Neutrophil (primary cell): ENCODE measurements around the gene MAPRE3.
"Not testable (repeated sequence)": the region's sequence is repeated elsewhere in the genome, so short reads cannot be mapped to it uniquely, and the experiment has no call there.

Experiments used
- H3K27ac ChIP-seq: fragments of 200-600 bp; sonication (generic); 2 replicates; pipeline ENCODE4 v1.5.1; 2016; ENCODE audit warnings: mild to moderate bottlenecking, moderate library complexity
- H3K27me3 ChIP-seq: fragments of 200-600 bp; sonication (generic); 2 replicates; pipeline ENCODE4 v1.6.0; 2016; ENCODE audit warnings: mild to moderate bottlenecking
- H3K36me3 ChIP-seq: fragments of 200-600 bp; sonication (generic); 2 replicates; pipeline ENCODE4 v1.5.1; 2017
- H3K4me1 ChIP-seq, 2 experiments: fragments of 200-600 bp in 1 of 2; sonication (generic) in 1 of 2; 1 replicate in 1 of 2; 2 replicates in 1 of 2; pipeline versions ENCODE4 v1.5.1 to v1.6.1; 2013 to 2016; ENCODE audit warnings: low read depth in 1 of 2, low read length in 1 of 2, mild to moderate bottlenecking in 1 of 2, moderate library complexity in 1 of 2; ENCODE audit not compliant: control insufficient read depth in 1 of 2, insufficient read depth in 1 of 2
- H3K4me3 ChIP-seq, 2 experiments: fragments of 200-600 bp in 1 of 2; sonication (generic) in 1 of 2; 1 replicate in 1 of 2; 2 replicates in 1 of 2; pipeline ENCODE4 v1.5.1; 2013 to 2016; ENCODE audit warnings: low read depth in 1 of 2, low read length in 1 of 2, mild to moderate bottlenecking in 1 of 2, moderate library complexity in 1 of 2
- H3K9me3 ChIP-seq: fragments of 200-600 bp; sonication (generic); 2 replicates; pipeline ENCODE4 v1.5.1; 2016
- TF ChIP-seq, protein P1 (sequence below): fragments of 200-600 bp; sonication (generic); IDR thresholded peaks from 2 replicates; pipeline ENCODE4 v1.5.1; 2016; ENCODE audit warnings: antibody characterized with exemption

The MAPRE3 gene

GRCh38 chr2:26970244-26970927 lies at the start of gene MAPRE3:
MAPRE3 (plus strand) TSS chr2:26970637; CDS start chr2:27022219, 51,582 bp downstream.
- Histone ChIP-seq H3K9me3 (no peaks in the 10 kb centered on the region), H3K4me1 (peaks cover 14 to 15% of the 10 kb centered on the region in 2 experiments), H3K27me3 (peaks cover 82% of the 10 kb centered on the region), H3K36me3 (no peaks in the 10 kb centered on the region), H3K27ac (peak within 1 kb of the TSS; percentile 65), H3K4me3 (peak within 1 kb of the TSS; percentile 87 to 89)
- TF ChIP-seq, protein P1, sequence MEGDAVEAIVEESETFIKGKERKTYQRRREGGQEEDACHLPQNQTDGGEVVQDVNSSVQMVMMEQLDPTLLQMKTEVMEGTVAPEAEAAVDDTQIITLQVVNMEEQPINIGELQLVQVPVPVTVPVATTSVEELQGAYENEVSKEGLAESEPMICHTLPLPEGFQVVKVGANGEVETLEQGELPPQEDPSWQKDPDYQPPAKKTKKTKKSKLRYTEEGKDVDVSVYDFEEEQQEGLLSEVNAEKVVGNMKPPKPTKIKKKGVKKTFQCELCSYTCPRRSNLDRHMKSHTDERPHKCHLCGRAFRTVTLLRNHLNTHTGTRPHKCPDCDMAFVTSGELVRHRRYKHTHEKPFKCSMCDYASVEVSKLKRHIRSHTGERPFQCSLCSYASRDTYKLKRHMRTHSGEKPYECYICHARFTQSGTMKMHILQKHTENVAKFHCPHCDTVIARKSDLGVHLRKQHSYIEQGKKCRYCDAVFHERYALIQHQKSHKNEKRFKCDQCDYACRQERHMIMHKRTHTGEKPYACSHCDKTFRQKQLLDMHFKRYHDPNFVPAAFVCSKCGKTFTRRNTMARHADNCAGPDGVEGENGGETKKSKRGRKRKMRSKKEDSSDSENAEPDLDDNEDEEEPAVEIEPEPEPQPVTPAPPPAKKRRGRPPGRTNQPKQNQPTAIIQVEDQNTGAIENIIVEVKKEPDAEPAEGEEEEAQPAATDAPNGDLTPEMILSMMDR = peak; percentile 13

DNA sequence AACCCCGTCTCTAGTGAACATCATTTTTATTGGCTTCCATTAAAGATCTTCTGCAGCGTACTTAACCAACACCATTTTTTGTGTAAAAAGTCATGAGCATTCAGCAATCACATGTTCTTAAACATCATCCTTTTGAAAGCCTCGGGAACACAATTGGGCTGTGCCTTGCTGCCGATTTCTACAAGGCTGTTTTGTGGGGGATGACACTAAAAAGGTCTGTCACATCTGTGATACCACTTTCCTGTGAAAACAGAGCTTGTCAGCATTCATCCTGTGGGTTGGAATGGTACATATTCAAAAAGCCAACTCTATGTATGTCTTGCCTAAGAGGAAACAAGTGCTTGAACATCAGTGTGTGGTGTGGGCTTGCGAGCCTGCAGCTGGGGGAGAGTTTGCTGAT lies 49.1 kb upstream of the MAPRE3 start:
- Histone ChIP-seq H3K4me3 (no peak overlapping the region), H3K27ac (no peak overlapping the region), H3K9me3 (no peaks in the 10 kb centered on the region), H3K27me3 (peaks cover 9% of the 10 kb centered on the region), H3K36me3 (no peaks in the 10 kb centered on the region), H3K4me1 (no peaks in the 10 kb centered on the region)
- TF ChIP-seq, protein P1 = no peak

DNA sequence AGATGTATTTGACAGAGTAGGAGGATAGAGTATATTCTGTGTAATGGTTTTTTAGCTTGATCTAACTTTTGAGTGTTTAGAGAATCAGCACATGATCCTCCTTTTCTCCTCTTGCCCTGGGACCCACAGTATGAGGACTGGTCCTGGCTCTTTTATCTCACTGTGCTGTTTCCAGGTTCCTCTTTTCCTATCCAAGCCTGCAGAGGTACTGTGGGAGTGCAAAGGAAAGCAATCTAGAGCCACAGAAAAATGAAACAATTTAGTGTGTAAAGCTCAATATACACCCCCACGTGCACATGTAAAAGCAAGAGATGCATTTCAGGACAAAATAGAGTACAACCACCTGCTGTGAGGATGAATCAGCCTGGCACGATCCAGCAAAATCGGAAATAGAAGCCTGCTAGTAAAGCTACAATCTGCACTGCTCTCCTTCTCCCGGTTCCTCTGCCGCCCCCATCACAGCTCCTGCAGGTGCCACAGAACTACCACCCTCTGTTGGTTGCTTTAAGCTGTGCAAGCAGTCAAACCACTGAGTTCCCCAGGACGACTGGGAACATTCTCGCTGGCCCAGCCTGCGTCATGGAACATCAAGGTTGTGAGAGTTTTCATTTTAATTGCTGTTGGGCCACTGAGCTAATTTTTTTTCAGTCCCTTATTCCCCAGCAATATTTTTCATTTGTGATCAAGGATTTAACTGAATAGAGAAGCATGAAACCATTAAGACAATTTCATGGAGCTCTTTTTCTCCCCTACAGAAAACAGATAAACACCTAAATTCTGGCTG lies 47.8 kb upstream of the MAPRE3 start:
- no peaks in the 10 kb centered on the region for H3K9me3 ChIP-seq
- H3K4me1 ChIP-seq = no peaks in the 10 kb centered on the region
- TF ChIP-seq, protein P1 = no peak
- no peak overlapping the region for H3K4me3 ChIP-seq
- H3K27me3 ChIP-seq = peaks cover 9% of the 10 kb centered on the region
- no peak overlapping the region for H3K27ac ChIP-seq
- H3K36me3 ChIP-seq = no peaks in the 10 kb centered on the region

DNA sequence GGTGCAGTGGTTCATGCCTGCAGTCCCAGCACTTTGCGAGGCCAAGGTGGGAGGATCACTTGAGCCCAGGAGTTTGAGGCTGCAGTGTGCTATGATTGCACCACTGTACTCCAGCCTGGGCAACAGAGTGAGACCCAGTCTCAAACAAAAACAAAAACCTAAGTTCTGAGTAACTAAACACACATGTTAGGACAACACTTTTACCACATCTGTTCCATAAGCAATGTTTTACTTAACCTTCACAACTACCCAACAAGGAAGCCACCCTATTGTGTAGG lies 47.3 kb upstream of the MAPRE3 start:
- not testable (repeated sequence) for H3K27ac ChIP-seq, H3K4me1 ChIP-seq, H3K36me3 ChIP-seq, H3K9me3 ChIP-seq, H3K4me3 ChIP-seq, H3K27me3 ChIP-seq

DNA sequence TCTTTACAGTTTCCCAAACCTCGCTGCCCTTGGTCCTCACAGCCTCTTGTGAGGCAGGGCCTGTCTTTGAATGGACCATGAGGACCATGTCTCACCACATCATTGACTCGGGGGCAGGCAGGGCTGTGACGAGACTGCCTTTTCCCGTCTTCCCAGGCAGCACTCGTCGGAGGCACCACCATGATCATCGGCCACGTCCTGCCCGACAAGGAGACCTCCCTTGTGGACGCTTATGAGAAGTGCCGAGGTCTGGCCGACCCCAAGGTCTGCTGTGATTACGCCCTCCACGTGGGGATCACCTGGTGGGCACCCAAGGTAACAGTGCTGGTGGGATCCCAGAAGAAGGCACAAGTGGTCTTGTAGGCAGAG lies 45.7 kb upstream of the MAPRE3 start:
- no peak overlapping the region for H3K27ac ChIP-seq
- no peaks in the 10 kb centered on the region for H3K4me1 ChIP-seq
- H3K36me3 ChIP-seq = no peaks in the 10 kb centered on the region
- no peak overlapping the region for H3K4me3 ChIP-seq
- TF ChIP-seq, protein P1 = no peak
- H3K27me3 ChIP-seq = peaks cover 14% of the 10 kb centered on the region
- H3K9me3 ChIP-seq = no peaks in the 10 kb centered on the region

DNA sequence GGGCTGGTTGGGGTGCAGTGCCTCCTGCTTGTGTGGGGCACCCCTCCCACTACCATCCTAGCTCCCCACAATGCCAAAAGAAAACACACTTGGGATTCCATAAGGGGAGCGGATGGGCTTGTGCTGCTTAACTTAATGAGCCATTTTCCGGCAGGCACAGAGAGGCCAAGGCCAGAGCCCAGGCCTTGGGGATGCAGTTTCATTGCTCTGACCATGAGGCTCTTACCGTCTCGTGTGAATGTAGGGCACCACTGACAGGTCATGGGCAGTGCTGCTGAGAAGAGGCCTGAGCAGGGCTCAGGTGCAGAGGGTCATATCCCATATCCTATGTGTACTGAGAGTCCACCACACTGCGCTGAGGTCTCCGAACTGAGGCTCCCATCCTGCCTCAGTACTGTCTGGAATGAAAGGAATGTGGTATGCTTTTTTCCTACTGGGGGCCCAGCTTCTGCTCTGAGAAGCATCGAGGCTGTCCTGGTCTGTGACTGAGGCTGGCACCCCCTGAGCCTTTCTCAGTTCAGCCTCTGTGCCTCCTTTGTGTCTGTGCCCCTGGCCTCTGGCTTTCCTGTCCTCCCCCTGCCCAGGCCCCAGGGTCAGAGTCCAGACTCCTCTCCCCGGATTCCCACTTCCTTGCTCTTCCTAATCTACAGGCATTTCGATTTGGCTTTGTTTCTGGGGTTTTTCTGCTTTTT lies 45.2 kb upstream of the MAPRE3 start:
- H3K36me3 ChIP-seq = no peaks in the 10 kb centered on the region
- H3K27me3 ChIP-seq = peaks cover 16% of the 10 kb centered on the region
- TF ChIP-seq, protein P1 = no peak
- H3K4me1 ChIP-seq = no peaks in the 10 kb centered on the region
- H3K27ac ChIP-seq = no peak overlapping the region
- H3K4me3 ChIP-seq = no peak overlapping the region
- no peaks in the 10 kb centered on the region for H3K9me3 ChIP-seq
